Small intestine (tissue), 7 donors: Measurements from ENCODE around the gene MAPKAPK2. TPM values are rescaled to one million over a fixed set of nuclear protein-coding genes. Genes with fewer than 3 reads are reported as not detected.

ENCODE experiments used
- DNase-seq, 2 donors: peaks; one replicate each; pipeline versions ENCODE4 v3.0.0 to v3.0.0-alpha.2; 2013
- FAIRE-seq: peaks from 2 replicates; lab custom pipeline; 2012; peaks lifted over from hg19 to GRCh38; lab: Jason Lieb, UNC
- H3K27ac ChIP-seq, 3 donors: one replicate each; pipeline ENCODE4 v1.5.1; 2013; ENCODE audit warnings: low read length in 2 of 3, mild to moderate bottlenecking in 2 of 3, control low read depth in 1 of 3, inconsistent platforms in 1 of 3, low read depth in 1 of 3, moderate library complexity in 1 of 3
- H3K27me3 ChIP-seq, 3 donors: one replicate each; pipeline ENCODE4 v1.6.1; 2013; ENCODE audit warnings: low read length in 3 of 3, inconsistent platforms in 1 of 3; ENCODE audit not compliant: control insufficient read depth in 3 of 3, insufficient read depth in 3 of 3
- H3K36me3 ChIP-seq, 3 donors: one replicate each; pipeline ENCODE4 v1.6.1; 2013; ENCODE audit warnings: low read length in 3 of 3, inconsistent platforms in 1 of 3, low read depth in 1 of 3, mild to moderate bottlenecking in 1 of 3, moderate library complexity in 1 of 3; ENCODE audit not compliant: control insufficient read depth in 3 of 3, insufficient read depth in 2 of 3
- H3K4me1 ChIP-seq, 3 donors: one replicate each; pipeline ENCODE4 v1.6.1; 2013; ENCODE audit warnings: low read length in 2 of 3, inconsistent platforms in 1 of 3, low read depth in 1 of 3, mild to moderate bottlenecking in 1 of 3, moderate library complexity in 1 of 3; ENCODE audit not compliant: control insufficient read depth in 3 of 3, insufficient read depth in 2 of 3
- H3K4me3 ChIP-seq, 3 donors: one replicate each; pipeline ENCODE4 v1.5.1; 2013; ENCODE audit warnings: low read length in 3 of 3, control low read depth in 1 of 3, inconsistent platforms in 1 of 3, low read depth in 1 of 3, mild to moderate bottlenecking in 1 of 3, moderate library complexity in 1 of 3
- H3K9me3 ChIP-seq, 2 donors: one replicate each; pipeline ENCODE4 v1.6.1; 2013; ENCODE audit warnings: low read depth in 1 of 2, low read length in 1 of 2; ENCODE audit not compliant: control insufficient read depth in 2 of 2, insufficient read depth in 1 of 2
- WGBS, 3 donors: extraction: QIAGEN DNeasy Blood & Tissue Kit; methylation state at CpG; one replicate each; pipeline ENCODE4 v1.1.7; 2013; 5-methylcytosine and 5-hydroxymethylcytosine counted together
- polyA plus RNA-seq, 4 donors: library from polyadenylated mRNA; stranded (reverse) in 3 of 4; unstranded in 1 of 4; fragments of 200-250 nt in 3 of 4; fragments of 120-200 nt in 1 of 4; gene quantifications; one replicate each; pipeline versions ENCODE4 v1.2.1 to v1.2.3, GENCODE V29; 2013
- donor health status: healthy with polysubstance abuse.
- donor health status: control.
- donor health status: control.
- donor health status: Bipolar disorder and iron deficiency.
- donor health status: healthy.

MAPKAPK2 gene
- polyA plus RNA-seq, 4 donors: 56.4 to 93.5 (median 71.3) TPM

- WGBS, 3 donors: 60 to 71% (median 61%) methylated on average over 2 of the region's 2 CpGs
Measured at GRCh38 chr1:206779638-206780037, 94.9 kb downstream of the MAPKAPK2 start.

GRCh38 chr1:206782448-206782847 lies 97.7 kb downstream of the MAPKAPK2 start:
- Histone ChIP-seq H3K27me3 (no peaks in the 10 kb centered on the region), H3K9me3 (no peaks in the 10 kb centered on the region), H3K4me1 (no peaks in the 10 kb centered on the region), H3K27ac (no peak overlapping the region), H3K36me3 (no peaks in the 10 kb centered on the region), H3K4me3 (no peak overlapping the region)
- FAIRE-seq (no peak), DNase-seq (no peak)
- WGBS, 3 donors: 69 to 85% (median 81%) methylated on average over 2 of the region's 2 CpGs

More at GRCh38 chr1:206779638-206780037, 94.9 kb downstream of the MAPKAPK2 start:
- FAIRE-seq (no peak), DNase-seq (no peak)
- H3K27me3 ChIP-seq: no peaks in the 10 kb centered on the region
- no peak overlapping the region for H3K27ac ChIP-seq
- peaks cover 0 to 3% (median 0%) of the 10 kb centered on the region in 3 donors for H3K4me1 ChIP-seq
- H3K36me3 ChIP-seq: no peaks in the 10 kb centered on the region
- no peak overlapping the region for H3K4me3 ChIP-seq
- H3K9me3 ChIP-seq: no peaks in the 10 kb centered on the region

GRCh38 chr1:206783506-206783905 lies 98.8 kb downstream of the MAPKAPK2 start:
- Histone ChIP-seq H3K36me3 (no peaks in the 10 kb centered on the region), H3K4me1 (no peaks in the 10 kb centered on the region), H3K4me3 (no peak overlapping the region), H3K27ac (no peak overlapping the region), H3K27me3 (no peaks in the 10 kb centered on the region), H3K9me3 (no peaks in the 10 kb centered on the region)
- WGBS, 3 donors: 83 to 91% (median 90%) methylated on average over 7 of the region's 7 CpGs
- no peak for DNase-seq
- FAIRE-seq: no peak

Other genes with a start within 250 kb of the MAPKAPK2 start
- 1 to 10 TPM; 4.1 to 8.7 (median 6.9) TPM for gene IKBKE, start 214.4 kb upstream of the MAPKAPK2 start, polyA plus RNA-seq
- 1 to 10 TPM; 1.6 to 7.3 (median 4.4) TPM for gene RASSF5, start 177.4 kb upstream of the MAPKAPK2 start, polyA plus RNA-seq
- 10 to 100 TPM; 21.6 to 46.4 (median 31.7) TPM for gene EIF2D, start 72.4 kb upstream of the MAPKAPK2 start, polyA plus RNA-seq
- gene DYRK3, start 49.4 kb upstream of the MAPKAPK2 start, polyA plus RNA-seq: 1 to 10 TPM in 2 of 4 donors, under 1 TPM in 2; 0.45 to 1.7 (median 1.1) TPM
- not detected for gene IL19, start 85.9 kb downstream of the MAPKAPK2 start, polyA plus RNA-seq
- 1 to 10 TPM in 1 of 4 donors, under 1 TPM in 2, not detected in 1; 0.41 to 5.1 (median 0.54) TPM for gene IL10, start 87.6 kb downstream of the MAPKAPK2 start, polyA plus RNA-seq
- gene IL20, start 180.7 kb downstream of the MAPKAPK2 start, polyA plus RNA-seq: not detected
- under 1 TPM in 2 of 4 donors, not detected in 2; 0.24 to 0.34 TPM for gene IL24, start 212.5 kb downstream of the MAPKAPK2 start, polyA plus RNA-seq
- 1 to 10 TPM; 1.1 to 6.9 (median 2.6) TPM for gene FCMR, start 237.0 kb downstream of the MAPKAPK2 start, polyA plus RNA-seq